ENCODE results near the gene CTSL.
"Not testable (repeated sequence)": the region's sequence is repeated elsewhere in the genome, so short reads cannot be mapped to it uniquely, and the experiment has no call there.

The CTSL gene

DNA sequence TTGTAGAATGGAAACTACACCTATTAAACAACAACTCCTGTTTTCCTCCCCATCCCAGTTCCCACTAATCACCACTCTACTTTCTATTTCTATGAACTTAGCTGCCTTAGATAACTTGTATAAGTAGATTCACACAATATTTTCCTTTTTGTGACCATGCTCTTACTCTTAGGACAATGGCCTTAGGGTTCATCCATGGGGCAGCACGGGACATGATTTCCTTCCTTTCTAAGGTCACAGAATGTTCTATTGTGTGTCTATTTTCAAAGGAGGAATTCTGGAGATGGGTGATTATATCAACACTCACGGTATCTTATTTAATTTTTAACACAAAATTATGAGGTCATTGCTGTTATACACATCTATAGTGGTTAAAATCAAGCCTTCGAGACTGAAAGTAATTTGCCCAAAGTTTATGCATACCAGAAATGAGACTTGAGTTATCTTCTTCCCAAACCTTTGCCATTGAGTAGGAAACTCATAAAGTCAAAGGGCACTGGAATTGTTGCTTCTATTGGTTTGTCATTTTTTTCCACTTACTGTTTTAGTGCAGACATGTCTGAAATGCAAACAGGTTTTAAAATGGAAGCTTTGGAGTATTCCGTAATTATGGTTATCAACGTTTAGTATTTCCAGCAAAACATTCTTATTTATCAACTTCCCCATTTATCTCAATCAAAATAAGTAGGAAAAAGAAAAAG, 23.6 kb downstream of the CTSL start:
- no peak for TF ChIP-seq CTCF (IDR thresholded peaks at IDR 0.05; ENCODE audit: low read depth, low read length, missing control alignments)
- in situ Hi-C loops (cut with HindIII; ENCODE audit: low sequenced_read_pairs), result loop anchor here (5.0 kb wide), 2 partner anchors 53 to 88 kb away; no protein-coding TSS in a partner anchor
- H3K4me3 ChIP-seq (ENCODE audit: low read depth, low read length), result no peak overlapping the region
- no peak for DNase-seq (ENCODE audit: low read depth)

DNA sequence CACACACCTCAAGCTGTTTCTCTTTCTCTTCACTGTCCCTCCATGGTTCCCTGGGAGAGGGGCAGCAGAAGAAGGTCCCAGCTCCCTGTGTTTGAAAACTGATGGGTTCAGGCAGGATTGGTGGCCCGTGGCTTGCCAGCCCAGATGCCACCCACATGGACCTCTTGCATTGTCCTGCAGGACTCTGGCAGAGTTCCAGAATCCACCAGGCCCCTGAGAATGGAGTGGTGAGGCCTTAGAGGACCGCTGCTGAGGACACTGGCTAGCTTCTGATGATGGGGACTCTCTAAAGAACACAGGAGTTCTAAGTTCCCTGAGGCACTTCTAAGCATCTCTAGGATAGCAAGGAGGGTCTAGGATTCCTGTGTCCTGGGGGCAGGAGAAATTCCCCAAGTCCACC, 24.8 kb downstream of the CTSL start:
- TF ChIP-seq CTCF (IDR thresholded peaks at IDR 0.05; ENCODE audit: low read depth, low read length, missing control alignments), result no peak
- no peak overlapping the region for H3K4me3 ChIP-seq (ENCODE audit: low read depth, low read length)
- in situ Hi-C loops (cut with HindIII; ENCODE audit: low sequenced_read_pairs), result no loop called here
- no peak for DNase-seq (ENCODE audit: low read depth)

GRCh38 chr9:87751423-87751822, 25.5 kb downstream of the CTSL start:
- H3K4me3 ChIP-seq (ENCODE audit: low read depth, low read length), result no peak overlapping the region
- TF ChIP-seq CTCF (IDR thresholded peaks at IDR 0.05; ENCODE audit: low read depth, low read length, missing control alignments), result no peak
- DNase-seq (ENCODE audit: low read depth), result no peak
- in situ Hi-C loops (cut with HindIII; ENCODE audit: low sequenced_read_pairs), result no loop called here

GRCh38 chr9:87751868-87752267, 25.9 kb downstream of the CTSL start:
- TF ChIP-seq CTCF (IDR thresholded peaks at IDR 0.05; ENCODE audit: low read depth, low read length, missing control alignments), result no peak
- H3K4me3 ChIP-seq (ENCODE audit: low read depth, low read length), result no peak overlapping the region
- in situ Hi-C loops (cut with HindIII; ENCODE audit: low sequenced_read_pairs), result no loop called here
- DNase-seq (ENCODE audit: low read depth), result no peak

DNA sequence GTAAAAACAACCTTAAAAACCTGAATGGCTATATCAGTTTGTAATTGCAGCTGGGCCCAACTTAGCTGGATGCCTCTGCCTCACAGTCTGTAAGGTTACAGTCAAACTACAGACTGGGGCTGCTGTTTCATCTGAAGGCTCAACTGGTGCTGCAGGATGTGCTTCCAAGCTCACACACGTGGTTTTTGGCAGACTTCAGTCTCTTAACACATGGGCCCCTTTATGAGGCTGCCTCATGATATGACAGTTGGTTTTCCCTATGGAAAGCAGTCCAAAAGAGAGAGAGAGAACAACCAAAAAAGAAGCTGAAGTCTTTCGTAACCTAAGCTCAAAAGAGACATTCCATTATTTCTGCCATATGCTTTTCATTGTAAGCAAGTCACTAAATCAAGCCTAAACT, 27.4 kb downstream of the CTSL start:
- TF ChIP-seq CTCF (IDR thresholded peaks at IDR 0.05; ENCODE audit: low read depth, low read length, missing control alignments), result no peak
- no peak overlapping the region for H3K4me3 ChIP-seq (ENCODE audit: low read depth, low read length)
- no peak for DNase-seq (ENCODE audit: low read depth)
- in situ Hi-C loops (cut with HindIII; ENCODE audit: low sequenced_read_pairs), result no loop called here

DNA sequence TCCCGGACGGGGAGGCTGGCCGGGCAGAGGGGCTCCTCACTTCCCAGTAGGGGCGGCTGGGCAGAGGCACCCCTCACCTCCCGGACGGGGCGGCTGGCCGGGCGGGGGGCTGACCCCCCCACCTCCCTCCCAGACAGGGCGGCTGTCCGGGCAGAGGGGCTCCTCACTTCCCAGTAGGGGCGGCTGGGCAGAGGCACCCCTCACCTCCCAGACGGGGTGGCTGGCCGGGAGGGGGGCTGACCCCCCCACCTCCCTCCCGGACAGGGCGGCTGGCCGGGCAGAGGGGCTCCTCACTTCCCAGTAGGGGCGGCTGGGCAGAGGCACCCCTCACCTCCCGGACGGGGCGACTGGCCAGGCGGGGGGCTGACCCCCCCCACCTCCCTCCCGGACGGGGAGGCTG, 32.4 kb downstream of the CTSL start:
- H3K4me3 ChIP-seq (ENCODE audit: low read depth, low read length); in situ Hi-C loops (cut with HindIII; ENCODE audit: low sequenced_read_pairs); DNase-seq (ENCODE audit: low read depth): not testable (repeated sequence)

GRCh38 chr9:87759980-87760379, 34.1 kb downstream of the CTSL start:
- H3K4me3 ChIP-seq (ENCODE audit: low read depth, low read length); in situ Hi-C loops (cut with HindIII; ENCODE audit: low sequenced_read_pairs); DNase-seq (ENCODE audit: low read depth): not testable (repeated sequence)

- TF ChIP-seq CTCF (IDR thresholded peaks at IDR 0.05; ENCODE audit: low read depth, low read length, missing control alignments), result no peak
- H3K4me3 ChIP-seq (ENCODE audit: low read depth, low read length), result no peak overlapping the region
- in situ Hi-C loops (cut with HindIII; ENCODE audit: low sequenced_read_pairs), result no loop called here
- no peak for DNase-seq (ENCODE audit: low read depth)
These were observed 34.6 kb downstream of the CTSL start for GRCh38 chr9:87760529-87760928.

All from astrocyte of the cerebellum (primary cell).